KMS-11 (cell line): ENCODE data around the gene OR9G4.

Experiments
- H2AFZ ChIP-seq: fragments of 200-600 bp; sonication (generic); 2 replicates; pipeline ENCODE4 v1.6.1; 2016; ENCODE audit warnings: antibody characterized with exemption, mixed run types, low read depth
- H3K27ac ChIP-seq: fragments of 200-600 bp; sonication (generic); 2 replicates; pipeline ENCODE4 v1.6.1; 2016; ENCODE audit warnings: mild to moderate bottlenecking, mixed run types
- H3K27me3 ChIP-seq: fragments of 200-600 bp; sonication (generic); 2 replicates; pipeline ENCODE4 v1.6.1; 2017; ENCODE audit warnings: mild to moderate bottlenecking, low read depth, mixed run types, moderate library complexity; ENCODE audit not compliant: insufficient read depth
- H3K36me3 ChIP-seq: fragments of 200-600 bp; sonication (generic); 2 replicates; pipeline ENCODE4 v1.6.1; 2017; ENCODE audit warnings: mild to moderate bottlenecking, mixed run types; ENCODE audit not compliant: insufficient read depth
- H3K4me1 ChIP-seq: fragments of 200-600 bp; sonication (generic); 2 replicates; pipeline ENCODE4 v1.6.1; 2016; ENCODE audit warnings: mild to moderate bottlenecking, low read depth, mixed run types; ENCODE audit not compliant: poor library complexity, severe bottlenecking
- H3K4me2 ChIP-seq: fragments of 200-600 bp; sonication (generic); 2 replicates; pipeline ENCODE4 v1.7.0; 2016; ENCODE audit warnings: mild to moderate bottlenecking, mixed run types
- H3K4me3 ChIP-seq: fragments of 200-600 bp; sonication (generic); IDR thresholded peaks from 2 replicates; pipeline ENCODE4 v1.6.1; 2017; ENCODE audit warnings: low read depth, low read length, mixed read lengths; ENCODE audit not compliant: insufficient read depth
- H3K79me2 ChIP-seq: fragments of 200-600 bp; sonication (generic); 2 replicates; pipeline ENCODE4 v1.6.1; 2016; ENCODE audit warnings: low read depth, mixed run types; ENCODE audit not compliant: insufficient read depth
- H3K9ac ChIP-seq: fragments of 200-600 bp; sonication (generic); 2 replicates; pipeline ENCODE4 v1.6.1; 2016; ENCODE audit warnings: mild to moderate bottlenecking, mixed run types
- H4K20me1 ChIP-seq: fragments of 200-600 bp; sonication (generic); 2 replicates; pipeline ENCODE4 v1.6.1; 2016; ENCODE audit warnings: mild to moderate bottlenecking, mixed run types; ENCODE audit not compliant: insufficient read depth
- TF ChIP-seq, protein P1 (sequence below): fragments of 200-600 bp; sonication (generic); conservative IDR thresholded peaks from 2 replicates; pipeline ENCODE4 v1.6.1; 2017; ENCODE audit warnings: low read depth, mild to moderate bottlenecking, antibody characterized with exemption, low read length, moderate library complexity, mixed read lengths

The OR9G4 gene

DNA sequence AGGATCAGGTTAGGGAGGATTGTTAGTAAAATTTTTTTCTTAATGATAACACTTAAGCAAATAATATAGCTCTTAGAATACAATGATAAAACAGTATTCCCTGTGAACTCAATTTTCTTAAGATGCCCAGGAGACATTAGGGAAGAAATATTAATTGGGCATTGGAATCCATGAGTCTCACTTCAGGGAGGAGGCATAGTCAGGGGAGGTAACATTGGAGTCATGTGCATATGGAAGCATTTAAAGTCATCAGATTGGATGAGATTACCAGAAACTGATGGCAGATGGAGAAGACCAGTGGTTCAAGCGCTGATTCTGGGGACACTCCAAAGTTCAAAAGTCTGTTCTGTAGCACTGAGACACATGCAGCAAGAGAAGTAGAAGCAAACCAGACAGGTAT, 49.7 kb downstream of the OR9G4 start, which contains the start of gene OR9G1:
OR9G1 (plus strand) TSS at position 301 of the 400 bp plus-strand sequence. CDS start 1,293 bp downstream, outside the sequence.
- Histone ChIP-seq H3K9ac (no peak within 1 kb of the TSS), H3K36me3 (no peaks in the 10 kb centered on the region), H3K4me3 (no peak within 1 kb of the TSS), H3K27me3 (no peaks in the 10 kb centered on the region), H3K4me2 (no peak within 1 kb of the TSS), H3K4me1 (peaks cover 36% of the 10 kb centered on the region), H3K27ac (no peak within 1 kb of the TSS), H4K20me1 (no peaks in the 10 kb centered on the region), H2AFZ (no peak within 1 kb of the TSS), H3K79me2 (no peaks in the 10 kb centered on the region)
- TF ChIP-seq, protein P1, sequence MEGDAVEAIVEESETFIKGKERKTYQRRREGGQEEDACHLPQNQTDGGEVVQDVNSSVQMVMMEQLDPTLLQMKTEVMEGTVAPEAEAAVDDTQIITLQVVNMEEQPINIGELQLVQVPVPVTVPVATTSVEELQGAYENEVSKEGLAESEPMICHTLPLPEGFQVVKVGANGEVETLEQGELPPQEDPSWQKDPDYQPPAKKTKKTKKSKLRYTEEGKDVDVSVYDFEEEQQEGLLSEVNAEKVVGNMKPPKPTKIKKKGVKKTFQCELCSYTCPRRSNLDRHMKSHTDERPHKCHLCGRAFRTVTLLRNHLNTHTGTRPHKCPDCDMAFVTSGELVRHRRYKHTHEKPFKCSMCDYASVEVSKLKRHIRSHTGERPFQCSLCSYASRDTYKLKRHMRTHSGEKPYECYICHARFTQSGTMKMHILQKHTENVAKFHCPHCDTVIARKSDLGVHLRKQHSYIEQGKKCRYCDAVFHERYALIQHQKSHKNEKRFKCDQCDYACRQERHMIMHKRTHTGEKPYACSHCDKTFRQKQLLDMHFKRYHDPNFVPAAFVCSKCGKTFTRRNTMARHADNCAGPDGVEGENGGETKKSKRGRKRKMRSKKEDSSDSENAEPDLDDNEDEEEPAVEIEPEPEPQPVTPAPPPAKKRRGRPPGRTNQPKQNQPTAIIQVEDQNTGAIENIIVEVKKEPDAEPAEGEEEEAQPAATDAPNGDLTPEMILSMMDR = no peak

DNA sequence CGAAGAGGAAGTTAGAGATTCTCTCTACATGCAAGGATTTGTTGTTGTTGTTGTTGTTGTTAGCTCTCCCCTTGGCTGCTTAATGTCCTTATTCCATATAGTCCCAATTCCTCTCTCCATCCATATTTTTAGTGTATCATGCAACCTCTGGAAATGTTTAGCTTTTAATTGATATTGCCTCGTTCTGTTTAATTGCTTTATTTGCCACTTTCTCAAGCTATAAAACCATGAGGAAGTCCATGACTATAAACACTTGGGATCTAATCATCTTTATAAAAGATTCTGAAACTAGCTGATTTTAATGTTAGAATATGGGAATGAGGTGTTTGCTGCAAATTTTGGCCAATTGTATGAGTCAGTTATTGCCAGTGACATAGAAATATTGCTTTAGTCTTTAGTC, 55.1 kb downstream of the OR9G4 start:
- TF ChIP-seq, protein P1 = no peak
- Histone ChIP-seq H4K20me1 (no peaks in the 10 kb centered on the region), H3K9ac (no peak overlapping the region), H3K27me3 (no peaks in the 10 kb centered on the region), H3K4me3 (no peak overlapping the region), H2AFZ (no peak overlapping the region), H3K79me2 (no peaks in the 10 kb centered on the region), H3K4me2 (peak overlapping the region; percentile 59), H3K36me3 (no peaks in the 10 kb centered on the region), H3K4me1 (peaks cover 35% of the 10 kb centered on the region), H3K27ac (peak overlapping the region; percentile 7; the same call in 1 of the 2 replicates)
